OCI-LY3 (cell line): ENCODE data around the gene EYA3.
A peak's percentile ranks its signal among the peaks of the same experiment; 100 is the strongest.

Experiments used
- H2AFZ ChIP-seq: fragments of 200-600, 300-600 bp; shearing (Covaris generic); 2 replicates; pipeline ENCODE4 v1.6.0; 2014; ENCODE audit warnings: antibody characterized with exemption, low read depth, low read length
- H3K27ac ChIP-seq: fragments of 200-600, 300-600 bp; sonication (generic); 2 replicates; pipeline ENCODE4 v1.5.1; 2014; ENCODE audit warnings: mild to moderate bottlenecking, low read length, moderate library complexity, mixed read lengths
- H3K27me3 ChIP-seq: fragments of 200-600, 300-600 bp; sonication (generic); 2 replicates; pipeline ENCODE4 v1.6.1; 2014; ENCODE audit warnings: low read depth, low read length, mixed read lengths
- H3K36me3 ChIP-seq: fragments of 200-600, 300-600 bp; sonication (generic); replicated peaks from 2 replicates; pipeline ENCODE3; 2014; ENCODE audit warnings: low read depth, low read length, mixed read lengths
- H3K4me1 ChIP-seq: fragments of 300-600, 200-600 bp; sonication (generic); 2 replicates; pipeline ENCODE4 v1.6.1; 2014; ENCODE audit warnings: low read length, mixed read lengths
- H3K4me2 ChIP-seq: fragments of 200-600, 300-600 bp; sonication (generic); 2 replicates; pipeline ENCODE4 v1.6.1; 2014; ENCODE audit warnings: low read length, mixed read lengths
- H3K4me3 ChIP-seq: fragments of 300-600, 200-600 bp; sonication (generic); 2 replicates; pipeline ENCODE4 v1.5.1; 2014; ENCODE audit warnings: antibody characterized with exemption, mild to moderate bottlenecking, low read length, moderate library complexity
- H3K79me2 ChIP-seq: fragments of 300-600, 200-600 bp; shearing (Covaris generic); 2 replicates; pipeline ENCODE4 v1.6.1; 2014; ENCODE audit warnings: mild to moderate bottlenecking, low read length, mixed read lengths
- H3K9ac ChIP-seq: fragments of 300-600, 200-600 bp; shearing (Covaris generic); 2 replicates; pipeline ENCODE4 v1.6.0; 2014; ENCODE audit warnings: mild to moderate bottlenecking, low read length, moderate library complexity
- H3K9me3 ChIP-seq: fragments of 200-600, 300-600 bp; shearing (Covaris generic); 2 replicates; pipeline ENCODE4 v1.6.1; 2014; ENCODE audit warnings: low read length, mixed read lengths; ENCODE audit not compliant: insufficient read depth
- H4K20me1 ChIP-seq: fragments of 200-600, 300-600 bp; sonication (generic); 2 replicates; pipeline ENCODE4 v1.6.1; 2016; ENCODE audit warnings: low read length, mixed read lengths; ENCODE audit not compliant: insufficient read depth
- EZH2phosphoT487 ChIP-seq: fragments of 200-600 bp; shearing (Covaris generic); IDR thresholded peaks from 2 replicates; pipeline ENCODE4 v1.6.1; 2018; ENCODE audit warnings: antibody characterized with exemption, mixed run types, low read depth
- TF ChIP-seq, protein P1 (sequence below): fragments of 200-600, 300-600 bp; sonication (generic); IDR thresholded peaks from 2 replicates; pipeline ENCODE4 v1.5.1; 2014; ENCODE audit warnings: antibody characterized with exemption, low read length, low read depth

Gene EYA3

GRCh38 chr1:27966402-27967105 lies 121.9 kb downstream of the EYA3 start:
- no peaks in the 10 kb centered on the region for H3K27me3 ChIP-seq
- H3K4me1 ChIP-seq = peaks cover 12% of the 10 kb centered on the region
- H3K4me2 ChIP-seq = no peak overlapping the region

DNA sequence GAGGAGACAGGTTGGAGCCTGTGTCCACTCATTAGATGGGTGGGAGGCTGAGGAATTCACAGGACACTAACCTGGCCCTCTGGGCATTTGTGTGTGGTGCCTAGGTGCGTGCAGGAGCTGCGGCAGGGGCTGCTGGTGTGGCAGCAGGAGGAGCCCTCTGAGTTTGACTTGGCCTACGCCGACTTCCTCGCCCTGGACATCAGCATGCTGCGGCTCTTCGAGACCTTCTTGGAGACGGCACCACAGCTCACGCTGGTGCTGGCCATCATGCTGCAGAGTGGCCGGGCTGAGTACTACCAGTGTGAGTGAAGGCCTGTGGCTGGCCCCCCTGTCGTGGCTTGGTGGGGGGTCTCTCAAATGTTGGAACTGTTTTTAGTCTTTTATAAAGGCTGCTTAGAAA lies 125.0 kb downstream of the EYA3 start:
- H2AFZ ChIP-seq = no peak overlapping the region
- H3K4me2 ChIP-seq = no peak overlapping the region
- no peaks in the 10 kb centered on the region for H3K36me3 ChIP-seq
- no peaks in the 10 kb centered on the region for H4K20me1 ChIP-seq
- H3K9ac ChIP-seq = no peak overlapping the region
- no peak for TF ChIP-seq EZH2phosphoT487
- TF ChIP-seq, protein P1, sequence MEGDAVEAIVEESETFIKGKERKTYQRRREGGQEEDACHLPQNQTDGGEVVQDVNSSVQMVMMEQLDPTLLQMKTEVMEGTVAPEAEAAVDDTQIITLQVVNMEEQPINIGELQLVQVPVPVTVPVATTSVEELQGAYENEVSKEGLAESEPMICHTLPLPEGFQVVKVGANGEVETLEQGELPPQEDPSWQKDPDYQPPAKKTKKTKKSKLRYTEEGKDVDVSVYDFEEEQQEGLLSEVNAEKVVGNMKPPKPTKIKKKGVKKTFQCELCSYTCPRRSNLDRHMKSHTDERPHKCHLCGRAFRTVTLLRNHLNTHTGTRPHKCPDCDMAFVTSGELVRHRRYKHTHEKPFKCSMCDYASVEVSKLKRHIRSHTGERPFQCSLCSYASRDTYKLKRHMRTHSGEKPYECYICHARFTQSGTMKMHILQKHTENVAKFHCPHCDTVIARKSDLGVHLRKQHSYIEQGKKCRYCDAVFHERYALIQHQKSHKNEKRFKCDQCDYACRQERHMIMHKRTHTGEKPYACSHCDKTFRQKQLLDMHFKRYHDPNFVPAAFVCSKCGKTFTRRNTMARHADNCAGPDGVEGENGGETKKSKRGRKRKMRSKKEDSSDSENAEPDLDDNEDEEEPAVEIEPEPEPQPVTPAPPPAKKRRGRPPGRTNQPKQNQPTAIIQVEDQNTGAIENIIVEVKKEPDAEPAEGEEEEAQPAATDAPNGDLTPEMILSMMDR = no peak
- H3K4me3 ChIP-seq = no peak overlapping the region
- H3K27ac ChIP-seq = no peak overlapping the region
- H3K9me3 ChIP-seq = no peaks in the 10 kb centered on the region
- H3K4me1 ChIP-seq = peaks cover 8% of the 10 kb centered on the region
- H3K79me2 ChIP-seq = no peaks in the 10 kb centered on the region
- no peaks in the 10 kb centered on the region for H3K27me3 ChIP-seq

More at GRCh38 chr1:27966402-27967105, 121.9 kb downstream of the EYA3 start:
- TF ChIP-seq, protein P1 = no peak
- no peak for TF ChIP-seq EZH2phosphoT487
- H3K27ac ChIP-seq = no peak overlapping the region
- H3K4me3 ChIP-seq = no peak overlapping the region
- no peaks in the 10 kb centered on the region for H3K9me3 ChIP-seq
- H4K20me1 ChIP-seq = no peaks in the 10 kb centered on the region
- no peak overlapping the region for H2AFZ ChIP-seq
- H3K36me3 ChIP-seq = no peaks in the 10 kb centered on the region
- H3K9ac ChIP-seq = no peak overlapping the region
- no peaks in the 10 kb centered on the region for H3K79me2 ChIP-seq

DNA sequence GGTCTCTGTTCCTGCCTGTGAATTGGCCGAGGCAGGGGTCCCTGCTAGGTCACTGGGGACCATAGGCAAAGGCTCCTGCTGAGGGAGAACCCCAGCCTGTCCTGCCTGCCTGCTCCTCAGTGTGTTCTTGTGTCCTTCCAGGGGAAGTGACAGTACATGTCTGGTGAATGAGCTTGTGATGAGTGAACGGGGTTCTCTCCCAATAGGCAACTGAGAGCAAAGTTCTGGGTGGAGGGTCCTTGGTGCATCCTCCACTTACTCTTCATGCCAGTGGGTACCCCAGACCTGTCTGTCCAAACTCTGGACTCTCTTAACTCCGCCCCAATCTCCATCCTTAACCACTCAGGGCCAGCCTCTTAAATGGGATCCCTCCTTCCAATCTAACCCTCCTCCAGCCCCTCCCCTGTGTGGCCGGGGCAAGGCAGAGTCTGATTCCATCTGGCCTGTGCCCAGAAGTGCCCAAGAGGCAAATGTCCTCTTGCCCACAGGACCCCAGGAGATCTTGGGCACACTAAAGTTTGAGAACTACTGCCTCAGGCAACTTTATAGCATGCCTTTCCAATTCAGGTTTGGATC lies 126.7 kb downstream of the EYA3 start:
- Histone ChIP-seq H3K4me3 (no peak overlapping the region), H2AFZ (no peak overlapping the region), H4K20me1 (no peaks in the 10 kb centered on the region), H3K27me3 (no peaks in the 10 kb centered on the region), H3K36me3 (no peaks in the 10 kb centered on the region), H3K9ac (no peak overlapping the region), H3K9me3 (no peaks in the 10 kb centered on the region), H3K4me1 (peaks cover 8% of the 10 kb centered on the region), H3K79me2 (no peaks in the 10 kb centered on the region), H3K4me2 (no peak overlapping the region), H3K27ac (no peak overlapping the region)
- no peak for TF ChIP-seq EZH2phosphoT487
- TF ChIP-seq, protein P1 = no peak

GRCh38 chr1:27960762-27961645 lies 127.4 kb downstream of the EYA3 start:
- no peaks in the 10 kb centered on the region for H3K79me2 ChIP-seq
- H2AFZ ChIP-seq = no peak overlapping the region
- peaks cover 5% of the 10 kb centered on the region for H3K4me1 ChIP-seq
- H3K27me3 ChIP-seq = no peaks in the 10 kb centered on the region
- H3K4me2 ChIP-seq = peak overlapping the region; percentile 85
- H4K20me1 ChIP-seq = no peaks in the 10 kb centered on the region
- no peak overlapping the region for H3K9ac ChIP-seq
- H3K9me3 ChIP-seq = no peaks in the 10 kb centered on the region
- H3K36me3 ChIP-seq = no peaks in the 10 kb centered on the region
- no peak overlapping the region for H3K27ac ChIP-seq
- TF ChIP-seq EZH2phosphoT487 = no peak
- TF ChIP-seq, protein P1 = no peak
- peak overlapping the region; percentile 92; the same call in 1 of the 2 replicates for H3K4me3 ChIP-seq
